NCI-H2029 treated with DMSO at 0.1 percent for 48 hours (cell line): ENCODE data around the gene FAM47E.

Source experiments
- DNase-seq: peaks from one replicate; lab custom pipeline; 2025; lab: John Stamatoyannopoulos, UW

FAM47E gene

GRCh38 chr4:76301775-76302162 lies 50.2 kb downstream of the FAM47E start:
- DNase-seq, result no peak

GRCh38 chr4:76302826-76303438 lies 51.4 kb downstream of the FAM47E start:
- DNase-seq, result no peak

GRCh38 chr4:76305033-76305687 lies 53.6 kb downstream of the FAM47E start:
- DNase-seq, result no peak

GRCh38 chr4:76305971-76306881 lies 54.7 kb downstream of the FAM47E start, which contains the start of gene STBD1:
STBD1 (plus strand) TSS chr4:76306733; CDS start chr4:76306770, 37 bp downstream.
- DNase-seq, result no peak

GRCh38 chr4:76306882-76307659 lies 55.5 kb downstream of the FAM47E start:
- DNase-seq, result no peak

- no peak for DNase-seq
These were observed 56.1 kb downstream of the FAM47E start for GRCh38 chr4:76307660-76308014.

- DNase-seq, result no peak
These were observed 57.0 kb downstream of the FAM47E start for GRCh38 chr4:76308548-76308947.

- DNase-seq, result no peak
These were observed 58.5 kb downstream of the FAM47E start for GRCh38 chr4:76309939-76310550.

- DNase-seq, result no peak
These were observed 59.2 kb downstream of the FAM47E start for GRCh38 chr4:76310683-76311082.

- no peak for DNase-seq
These were observed 60.4 kb downstream of the FAM47E start for GRCh38 chr4:76311896-76312331.

GRCh38 chr4:76312457-76312856 lies 60.9 kb downstream of the FAM47E start:
- no peak for DNase-seq

GRCh38 chr4:76313547-76313946 lies 62.0 kb downstream of the FAM47E start:
- no peak for DNase-seq

- DNase-seq, result no peak
These were observed 63.9 kb downstream of the FAM47E start for GRCh38 chr4:76315267-76315918.

- DNase-seq, result no peak
These were observed 64.6 kb downstream of the FAM47E start for GRCh38 chr4:76316131-76316530.

GRCh38 chr4:76322236-76322635 lies 70.7 kb downstream of the FAM47E start:
- no peak for DNase-seq

- no peak for DNase-seq
These were observed 73.6 kb downstream of the FAM47E start for GRCh38 chr4:76325072-76325471.

- DNase-seq, result no peak
These were observed 75.0 kb downstream of the FAM47E start for GRCh38 chr4:76326515-76326914.
